ENCODE results near the gene OR4D1. TPM values are rescaled to one million over a fixed set of nuclear protein-coding genes. Genes with fewer than 3 reads are reported as not detected.

Gene OR4D1
- total and polyA plus RNA-seq, 2 donors (not counting 1 experiment from before 2014, with no cell fraction given), result 0.01 TPM; not detected in 1

GRCh38 chr17:58193641-58194255 lies 45.6 kb downstream of the OR4D1 start:
- ATAC-seq (ENCODE audit: low read depth), result no peak
- no peak for TF ChIP-seq EZH2 (IDR thresholded peaks at IDR 0.05; ENCODE audit: borderline replicate concordance, insufficient read depth, low read depth, low read length, poor library complexity, severe bottlenecking)
- TF ChIP-seq, protein P1, sequence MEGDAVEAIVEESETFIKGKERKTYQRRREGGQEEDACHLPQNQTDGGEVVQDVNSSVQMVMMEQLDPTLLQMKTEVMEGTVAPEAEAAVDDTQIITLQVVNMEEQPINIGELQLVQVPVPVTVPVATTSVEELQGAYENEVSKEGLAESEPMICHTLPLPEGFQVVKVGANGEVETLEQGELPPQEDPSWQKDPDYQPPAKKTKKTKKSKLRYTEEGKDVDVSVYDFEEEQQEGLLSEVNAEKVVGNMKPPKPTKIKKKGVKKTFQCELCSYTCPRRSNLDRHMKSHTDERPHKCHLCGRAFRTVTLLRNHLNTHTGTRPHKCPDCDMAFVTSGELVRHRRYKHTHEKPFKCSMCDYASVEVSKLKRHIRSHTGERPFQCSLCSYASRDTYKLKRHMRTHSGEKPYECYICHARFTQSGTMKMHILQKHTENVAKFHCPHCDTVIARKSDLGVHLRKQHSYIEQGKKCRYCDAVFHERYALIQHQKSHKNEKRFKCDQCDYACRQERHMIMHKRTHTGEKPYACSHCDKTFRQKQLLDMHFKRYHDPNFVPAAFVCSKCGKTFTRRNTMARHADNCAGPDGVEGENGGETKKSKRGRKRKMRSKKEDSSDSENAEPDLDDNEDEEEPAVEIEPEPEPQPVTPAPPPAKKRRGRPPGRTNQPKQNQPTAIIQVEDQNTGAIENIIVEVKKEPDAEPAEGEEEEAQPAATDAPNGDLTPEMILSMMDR (IDR thresholded peaks at IDR 0.05), result no peak
- peaks cover 0 to 2% (median 0%) of the 10 kb centered on the region in 3 donors for H3K9me3 ChIP-seq (ENCODE audit: control extremely low read depth in 1 of 3, control insufficient read depth in 2 of 3, insufficient read depth in 1 of 3, low read length in 2 of 3)
- no peak overlapping the region for H3K4me3 ChIP-seq (ENCODE audit: control extremely low read depth in 1 of 5, extremely low read depth in 1 of 5, insufficient read depth in 1 of 5, low read depth in 2 of 5, low read length in 4 of 5)
- intact Hi-C loops (cut with micrococcal nuclease), result no loop called here
- no peaks in the 10 kb centered on the region for H3K36me3 ChIP-seq (replicated peaks in 1 of 2; ENCODE audit: control extremely low read depth in 1 of 2, control insufficient read depth in 1 of 2, extremely low read depth in 1 of 2, insufficient read depth in 2 of 2, low read length in 1 of 2)
- H3K9ac ChIP-seq (ENCODE audit: low read length), result no peak overlapping the region
- DNase-seq, result no peak
- Mint-ChIP-seq H3K27me3 (peaks cover 43% of the 10 kb centered on the region), H3K9me3 (ENCODE audit: insufficient read depth) (no peaks in the 10 kb centered on the region), H3K4me3 (no peak overlapping the region), H3K4me1 (no peaks in the 10 kb centered on the region), H3K27ac (no peak overlapping the region)
- H4K20me1 ChIP-seq (ENCODE audit: control insufficient read depth, insufficient read depth, low read length, poor library complexity, severe bottlenecking), result no peaks in the 10 kb centered on the region
- WGBS (ENCODE audit: insufficient coverage), result 96% methylated on average over 13 of the region's 18 CpGs
- no peak overlapping the region for H3K27ac ChIP-seq (ENCODE audit: low read length in 2 of 2)
- H3K4me1 ChIP-seq (ENCODE audit: control insufficient read depth in 2 of 2, insufficient read depth in 2 of 2, low read length in 2 of 2), result no peaks in the 10 kb centered on the region
- H3K27me3 ChIP-seq (replicated peaks in 1 of 4; ENCODE audit: control extremely low read depth in 1 of 4, control insufficient read depth in 3 of 4, insufficient read depth in 4 of 4, low read length in 3 of 4), result peaks cover 0 to 5% (median 2%) of the 10 kb centered on the region in 4 experiments
- ChIA-PET CTCF (no interaction called here), POLR2A (no interaction called here)
- H3K4me2 ChIP-seq (replicated peaks; ENCODE audit: low read depth, low read length, poor library complexity, severe bottlenecking), result no peak overlapping the region
- H2AFZ ChIP-seq (ENCODE audit: insufficient read depth, low read depth, low read length, poor library complexity, severe bottlenecking), result no peak overlapping the region
- no peaks in the 10 kb centered on the region for H3K79me2 ChIP-seq (ENCODE audit: control insufficient read depth, insufficient read depth, low read length)

DNA sequence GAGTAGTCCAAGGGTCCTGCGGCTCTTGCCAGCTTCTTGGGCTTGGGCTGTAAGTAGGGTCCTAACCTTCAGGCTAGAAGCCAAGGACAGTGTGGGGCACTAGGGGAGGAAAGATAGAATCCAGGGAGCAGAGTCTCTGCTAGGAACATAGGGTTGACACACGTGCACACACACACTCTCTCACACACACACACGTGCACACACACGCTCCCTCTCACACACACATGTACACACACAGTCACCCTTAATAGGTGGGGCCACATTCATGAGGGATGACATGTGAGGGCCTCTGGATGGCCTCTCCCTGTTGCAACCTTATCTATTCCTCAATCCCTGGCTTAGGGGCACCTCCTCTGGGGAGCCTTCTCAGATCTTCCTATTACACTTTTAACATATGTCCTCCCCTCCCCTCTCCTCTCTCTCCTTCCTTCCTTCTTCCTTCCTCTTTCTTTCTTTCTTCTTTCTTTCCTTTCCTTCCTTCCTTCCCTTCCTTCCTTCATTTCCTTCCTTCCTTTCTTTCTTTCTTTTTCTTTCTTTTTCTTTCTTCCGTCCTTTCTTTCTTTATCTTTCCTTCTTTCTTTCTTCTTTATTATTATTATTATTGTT lies 47.4 kb downstream of the OR4D1 start:
- Histone ChIP-seq H3K4me3 (ENCODE audit: control extremely low read depth in 1 of 5, extremely low read depth in 1 of 5, insufficient read depth in 1 of 5, low read depth in 2 of 5, low read length in 4 of 5) (no peak overlapping the region), H3K36me3 (replicated peaks in 1 of 2; ENCODE audit: control extremely low read depth in 1 of 2, control insufficient read depth in 1 of 2, extremely low read depth in 1 of 2, insufficient read depth in 2 of 2, low read length in 1 of 2) (no peaks in the 10 kb centered on the region), H3K9ac (ENCODE audit: low read length) (no peak overlapping the region), H3K9me3 (ENCODE audit: control extremely low read depth in 1 of 3, control insufficient read depth in 2 of 3, insufficient read depth in 1 of 3, low read length in 2 of 3) (peaks cover 0 to 2% (median 0%) of the 10 kb centered on the region in 3 donors), H3K27me3 (replicated peaks in 1 of 4; ENCODE audit: control extremely low read depth in 1 of 4, control insufficient read depth in 3 of 4, insufficient read depth in 4 of 4, low read length in 3 of 4) (peaks cover 0 to 4% (median 0%) of the 10 kb centered on the region in 4 experiments), H3K27ac (ENCODE audit: low read length in 2 of 2) (no peak overlapping the region), H4K20me1 (ENCODE audit: control insufficient read depth, insufficient read depth, low read length, poor library complexity, severe bottlenecking) (no peaks in the 10 kb centered on the region), H3K4me2 (replicated peaks; ENCODE audit: low read depth, low read length, poor library complexity, severe bottlenecking) (no peak overlapping the region), H3K4me1 (ENCODE audit: control insufficient read depth in 2 of 2, insufficient read depth in 2 of 2, low read length in 2 of 2) (peaks cover 0 to 5% of the 10 kb centered on the region in 2 donors), H2AFZ (ENCODE audit: insufficient read depth, low read depth, low read length, poor library complexity, severe bottlenecking) (no peak overlapping the region), H3K79me2 (ENCODE audit: control insufficient read depth, insufficient read depth, low read length) (no peaks in the 10 kb centered on the region)
- Mint-ChIP-seq H3K4me3 (no peak overlapping the region), H3K4me1 (peaks cover 3% of the 10 kb centered on the region), H3K27me3 (peaks cover 47% of the 10 kb centered on the region), H3K27ac (no peak overlapping the region), H3K9me3 (ENCODE audit: insufficient read depth) (no peaks in the 10 kb centered on the region)
- ChIA-PET CTCF (interaction anchor here (0.9 kb wide), 1 partner anchor 338 kb away, joined by 3 read pairs; no protein-coding TSS in a partner anchor), POLR2A (no interaction called here)
- intact Hi-C loops (cut with micrococcal nuclease), result no loop called here
- TF ChIP-seq EZH2 (IDR thresholded peaks at IDR 0.05; ENCODE audit: borderline replicate concordance, insufficient read depth, low read depth, low read length, poor library complexity, severe bottlenecking), result no peak
- TF ChIP-seq, protein P1 (IDR thresholded peaks at IDR 0.05), result no peak
- no peak for DNase-seq
- no peak for ATAC-seq (ENCODE audit: low read depth)
- 100% methylated on average over 2 of the region's 5 CpGs for WGBS (ENCODE audit: insufficient coverage)

All from B cell (primary cell).